Chondrocyte (in vitro differentiated cells): ENCODE measurements around the gene LLGL2. TPM values are rescaled to one million over a fixed set of nuclear protein-coding genes. Genes with fewer than 3 reads are reported as not detected.

Source experiments
- DNase-seq: peaks from one replicate; pipeline ENCODE4 v3.0.0; 2021; ENCODE audit warnings: mixed read lengths, low spot score
- H3K27ac Mint-ChIP-seq: one replicate; pipeline ENCODE4 v1.8.0; 2021; ENCODE audit warnings: mild to moderate bottlenecking, moderate library complexity, mixed read lengths; ENCODE audit not compliant: unreplicated experiment
- H3K27me3 Mint-ChIP-seq: 2 replicates; pipeline ENCODE4 v1.8.0; 2021; ENCODE audit warnings: low read depth, mixed read lengths
- H3K36me3 Mint-ChIP-seq: 2 replicates; pipeline ENCODE4 v1.8.0; 2021; ENCODE audit warnings: low read depth, mixed read lengths
- H3K4me1 Mint-ChIP-seq: 2 replicates; pipeline ENCODE4 v1.8.0; 2021; ENCODE audit warnings: low read depth, mild to moderate bottlenecking, mixed read lengths
- H3K4me3 Mint-ChIP-seq: one replicate; pipeline ENCODE4 v1.8.0; 2021; ENCODE audit warnings: mild to moderate bottlenecking, moderate library complexity, mixed read lengths; ENCODE audit not compliant: unreplicated experiment
- H3K9me3 Mint-ChIP-seq: 2 replicates; pipeline ENCODE4 v1.8.0; 2021; ENCODE audit warnings: low read depth, mixed read lengths
- total RNA-seq: library from RNA; stranded (reverse); gene quantifications from 3 replicates; pipeline ENCODE4 v1.2.1, GENCODE V29; 2021
- TF ChIP-seq, protein P1 (sequence below): fragments of 200-600 bp; sonication (generic); IDR thresholded peaks from 2 replicates; pipeline ENCODE4 v1.5.0; 2021; ENCODE audit warnings: antibody characterized with exemption, mild to moderate bottlenecking, moderate library complexity

LLGL2 gene
- total RNA-seq, 1 donor from 2014 or later, result 1.8 TPM

DNA sequence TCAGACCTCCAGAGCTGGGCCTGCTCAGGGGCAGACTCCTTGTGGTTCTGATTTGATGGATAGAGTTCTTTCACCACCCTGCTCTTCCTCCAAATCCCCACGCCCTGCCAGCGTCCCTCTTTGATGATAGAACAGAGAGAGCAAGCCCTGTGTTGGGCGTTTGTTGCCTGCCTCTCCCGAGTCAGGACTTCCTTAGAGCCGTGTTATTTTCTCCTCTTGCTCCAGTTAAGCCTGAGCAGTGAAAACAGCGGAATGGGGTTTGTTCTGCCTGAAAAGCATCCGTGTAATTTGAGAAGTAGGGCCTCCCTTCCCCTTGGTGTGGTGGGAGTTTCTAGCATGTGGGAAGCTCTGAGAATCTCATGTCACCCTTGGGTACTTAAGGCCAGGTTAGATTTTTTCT lies 47.0 kb upstream of the LLGL2 start:
- DNase-seq, result no peak
- Mint-ChIP-seq H3K27me3 (no peaks in the 10 kb centered on the region), H3K9me3 (no peaks in the 10 kb centered on the region), H3K36me3 (no peaks in the 10 kb centered on the region), H3K4me1 (peaks cover 34% of the 10 kb centered on the region), H3K27ac (no peak overlapping the region), H3K4me3 (no peak overlapping the region)
- TF ChIP-seq, protein P1, sequence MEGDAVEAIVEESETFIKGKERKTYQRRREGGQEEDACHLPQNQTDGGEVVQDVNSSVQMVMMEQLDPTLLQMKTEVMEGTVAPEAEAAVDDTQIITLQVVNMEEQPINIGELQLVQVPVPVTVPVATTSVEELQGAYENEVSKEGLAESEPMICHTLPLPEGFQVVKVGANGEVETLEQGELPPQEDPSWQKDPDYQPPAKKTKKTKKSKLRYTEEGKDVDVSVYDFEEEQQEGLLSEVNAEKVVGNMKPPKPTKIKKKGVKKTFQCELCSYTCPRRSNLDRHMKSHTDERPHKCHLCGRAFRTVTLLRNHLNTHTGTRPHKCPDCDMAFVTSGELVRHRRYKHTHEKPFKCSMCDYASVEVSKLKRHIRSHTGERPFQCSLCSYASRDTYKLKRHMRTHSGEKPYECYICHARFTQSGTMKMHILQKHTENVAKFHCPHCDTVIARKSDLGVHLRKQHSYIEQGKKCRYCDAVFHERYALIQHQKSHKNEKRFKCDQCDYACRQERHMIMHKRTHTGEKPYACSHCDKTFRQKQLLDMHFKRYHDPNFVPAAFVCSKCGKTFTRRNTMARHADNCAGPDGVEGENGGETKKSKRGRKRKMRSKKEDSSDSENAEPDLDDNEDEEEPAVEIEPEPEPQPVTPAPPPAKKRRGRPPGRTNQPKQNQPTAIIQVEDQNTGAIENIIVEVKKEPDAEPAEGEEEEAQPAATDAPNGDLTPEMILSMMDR, result no peak

DNA sequence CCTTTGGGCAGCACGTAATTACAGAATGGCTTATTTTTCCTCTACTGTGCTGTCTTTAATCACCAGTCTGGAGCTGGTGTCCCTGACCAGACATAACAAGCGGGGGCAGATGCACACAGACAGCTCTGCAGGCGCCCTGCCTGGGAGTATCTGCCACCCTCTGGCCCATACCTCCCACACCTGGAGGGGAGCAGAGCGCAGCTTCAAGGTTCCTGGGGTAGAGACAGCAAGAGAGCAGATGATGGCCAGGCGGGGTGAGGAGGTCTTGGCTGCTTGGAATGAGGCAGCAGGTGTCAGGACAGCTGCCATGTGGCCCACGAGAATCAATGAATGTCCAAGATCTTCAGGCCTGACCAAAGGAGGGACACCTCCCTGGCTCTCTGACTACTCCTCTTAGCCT lies 45.2 kb upstream of the LLGL2 start:
- peaks cover 30% of the 10 kb centered on the region for H3K4me1 Mint-ChIP-seq
- no peak overlapping the region for H3K4me3 Mint-ChIP-seq
- no peak for DNase-seq
- H3K27ac Mint-ChIP-seq, result no peak overlapping the region
- peaks cover 1% of the 10 kb centered on the region for H3K36me3 Mint-ChIP-seq
- TF ChIP-seq, protein P1, result no peak
- H3K27me3 Mint-ChIP-seq, result no peaks in the 10 kb centered on the region
- no peaks in the 10 kb centered on the region for H3K9me3 Mint-ChIP-seq

GRCh38 chr17:75481194-75482068 lies 44.1 kb upstream of the LLGL2 start:
- TF ChIP-seq, protein P1, result no peak
- Mint-ChIP-seq H3K27me3 (no peaks in the 10 kb centered on the region), H3K36me3 (peaks cover 2% of the 10 kb centered on the region), H3K4me1 (peaks cover 19% of the 10 kb centered on the region), H3K27ac (no peak overlapping the region), H3K4me3 (no peak overlapping the region), H3K9me3 (no peaks in the 10 kb centered on the region)
- DNase-seq, result no peak

GRCh38 chr17:75482098-75482942 lies 43.2 kb upstream of the LLGL2 start:
- TF ChIP-seq, protein P1, result no peak
- peaks cover 6% of the 10 kb centered on the region for H3K36me3 Mint-ChIP-seq
- no peaks in the 10 kb centered on the region for H3K9me3 Mint-ChIP-seq
- DNase-seq, result no peak
- H3K4me1 Mint-ChIP-seq, result peaks cover 10% of the 10 kb centered on the region
- H3K27ac Mint-ChIP-seq, result no peak overlapping the region
- no peaks in the 10 kb centered on the region for H3K27me3 Mint-ChIP-seq
- no peak overlapping the region for H3K4me3 Mint-ChIP-seq

DNA sequence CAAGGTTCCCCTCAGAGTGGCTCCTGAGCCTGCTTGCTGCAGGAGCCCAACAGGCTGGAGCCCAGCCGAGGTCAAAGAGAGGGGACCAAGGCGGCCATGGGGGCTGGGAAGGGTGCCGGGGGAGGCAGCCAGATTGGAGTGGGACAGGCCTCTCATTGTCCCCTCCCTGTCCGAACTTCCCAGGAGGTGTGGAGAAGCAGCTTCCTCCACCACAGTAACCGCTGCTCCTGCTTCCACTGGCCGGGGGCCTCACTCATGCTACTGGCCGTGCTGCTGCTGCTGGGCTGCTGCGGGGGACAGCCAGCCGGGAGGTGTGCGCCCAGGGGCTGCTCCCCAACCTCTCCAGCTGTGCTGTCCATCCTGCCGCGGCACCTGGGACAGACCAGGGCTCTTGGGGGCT lies 39.8 kb upstream of the LLGL2 start:
- no peaks in the 10 kb centered on the region for H3K27me3 Mint-ChIP-seq
- no peaks in the 10 kb centered on the region for H3K9me3 Mint-ChIP-seq
- no peak overlapping the region for H3K4me3 Mint-ChIP-seq
- no peak for DNase-seq
- peaks cover 6% of the 10 kb centered on the region for H3K36me3 Mint-ChIP-seq
- no peaks in the 10 kb centered on the region for H3K4me1 Mint-ChIP-seq
- no peak overlapping the region for H3K27ac Mint-ChIP-seq
- TF ChIP-seq, protein P1, result no peak
